ENCODE data around the gene KRT34.

Gene KRT34

DNA sequence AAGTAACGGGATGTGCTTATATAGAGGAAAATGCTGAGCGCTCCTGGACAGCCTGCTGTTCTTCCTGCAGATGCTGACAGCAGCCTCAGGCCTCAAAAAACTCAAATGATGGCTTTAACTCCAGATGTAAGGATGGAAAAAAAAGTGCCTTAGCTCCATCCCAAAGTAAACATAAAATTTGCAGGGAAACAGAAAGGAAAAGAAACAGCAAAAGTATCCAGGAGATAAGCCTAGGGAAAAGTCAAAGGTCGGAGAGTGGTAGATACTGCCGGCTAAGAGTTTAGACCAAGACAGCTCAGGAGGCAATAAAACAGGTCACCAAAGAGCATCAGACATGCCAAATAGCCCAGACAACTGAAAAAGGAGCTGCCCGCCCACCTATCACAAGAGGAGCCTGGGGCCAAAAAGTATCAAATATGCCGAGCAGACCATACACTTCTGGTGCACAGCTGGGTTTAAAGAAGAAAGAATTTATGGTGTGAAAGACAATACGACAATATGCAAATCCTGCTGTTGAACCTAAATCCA, 8.4 kb upstream of the KRT34 start:
- Histone ChIP-seq H3K79me2 (ENCODE audit: control insufficient read depth, low read length) (no peaks in the 10 kb centered on the region), H3F3A (ENCODE audit: control insufficient read depth, insufficient read depth) (no peaks in the 10 kb centered on the region), H3K27ac (ENCODE audit: low read depth, low read length) (no peak overlapping the region), H3K9me2 (replicated peaks; ENCODE audit: control insufficient read depth, low read length) (no peaks in the 10 kb centered on the region), H3K9me3 (ENCODE audit: control insufficient read depth, insufficient read depth, low read length) (no peaks in the 10 kb centered on the region), H3K4me3 (ENCODE audit: low read length) (no peak overlapping the region), H3K4me2 (ENCODE audit: low read length) (no peak overlapping the region), H3K36me3 (ENCODE audit: control insufficient read depth, low read length) (no peaks in the 10 kb centered on the region), H4K20me1 (ENCODE audit: control insufficient read depth, insufficient read depth, low read depth, low read length) (no peaks in the 10 kb centered on the region), H3K4me1 (ENCODE audit: control insufficient read depth, low read length) (no peaks in the 10 kb centered on the region), H3K27me3 (ENCODE audit: control insufficient read depth, low read length) (peaks cover 9% of the 10 kb centered on the region; the same call in 1 of the 2 replicates)
- TF ChIP-seq EZH2phosphoT487 (IDR thresholded peaks at IDR 0.05; ENCODE audit: borderline replicate concordance, low read length) = no peak
- TF ChIP-seq, protein P1, sequence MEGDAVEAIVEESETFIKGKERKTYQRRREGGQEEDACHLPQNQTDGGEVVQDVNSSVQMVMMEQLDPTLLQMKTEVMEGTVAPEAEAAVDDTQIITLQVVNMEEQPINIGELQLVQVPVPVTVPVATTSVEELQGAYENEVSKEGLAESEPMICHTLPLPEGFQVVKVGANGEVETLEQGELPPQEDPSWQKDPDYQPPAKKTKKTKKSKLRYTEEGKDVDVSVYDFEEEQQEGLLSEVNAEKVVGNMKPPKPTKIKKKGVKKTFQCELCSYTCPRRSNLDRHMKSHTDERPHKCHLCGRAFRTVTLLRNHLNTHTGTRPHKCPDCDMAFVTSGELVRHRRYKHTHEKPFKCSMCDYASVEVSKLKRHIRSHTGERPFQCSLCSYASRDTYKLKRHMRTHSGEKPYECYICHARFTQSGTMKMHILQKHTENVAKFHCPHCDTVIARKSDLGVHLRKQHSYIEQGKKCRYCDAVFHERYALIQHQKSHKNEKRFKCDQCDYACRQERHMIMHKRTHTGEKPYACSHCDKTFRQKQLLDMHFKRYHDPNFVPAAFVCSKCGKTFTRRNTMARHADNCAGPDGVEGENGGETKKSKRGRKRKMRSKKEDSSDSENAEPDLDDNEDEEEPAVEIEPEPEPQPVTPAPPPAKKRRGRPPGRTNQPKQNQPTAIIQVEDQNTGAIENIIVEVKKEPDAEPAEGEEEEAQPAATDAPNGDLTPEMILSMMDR (IDR thresholded peaks at IDR 0.05; ENCODE audit: low read depth, low read length, poor library complexity, severe bottlenecking) = no peak

- Histone ChIP-seq H3K27me3 (ENCODE audit: control insufficient read depth, low read length) (peaks cover 2% of the 10 kb centered on the region; the same call in 1 of the 2 replicates), H3K27ac (ENCODE audit: low read depth, low read length) (no peak overlapping the region), H3K9me3 (ENCODE audit: control insufficient read depth, insufficient read depth, low read length) (no peaks in the 10 kb centered on the region), H3K36me3 (ENCODE audit: control insufficient read depth, low read length) (no peaks in the 10 kb centered on the region), H3K4me2 (ENCODE audit: low read length) (no peak overlapping the region), H3F3A (ENCODE audit: control insufficient read depth, insufficient read depth) (no peaks in the 10 kb centered on the region), H3K79me2 (ENCODE audit: control insufficient read depth, low read length) (no peaks in the 10 kb centered on the region), H3K4me3 (ENCODE audit: low read length) (no peak overlapping the region), H3K4me1 (ENCODE audit: control insufficient read depth, low read length) (no peaks in the 10 kb centered on the region), H4K20me1 (ENCODE audit: control insufficient read depth, insufficient read depth, low read depth, low read length) (no peaks in the 10 kb centered on the region), H3K9me2 (replicated peaks; ENCODE audit: control insufficient read depth, low read length) (no peaks in the 10 kb centered on the region)
- TF ChIP-seq, protein P1 (IDR thresholded peaks at IDR 0.05; ENCODE audit: low read depth, low read length, poor library complexity, severe bottlenecking) = no peak
- TF ChIP-seq EZH2phosphoT487 (IDR thresholded peaks at IDR 0.05; ENCODE audit: borderline replicate concordance, low read length) = no peak
Observed at GRCh38 chr17:41387670-41388069, 5.6 kb upstream of the KRT34 start.

DNA sequence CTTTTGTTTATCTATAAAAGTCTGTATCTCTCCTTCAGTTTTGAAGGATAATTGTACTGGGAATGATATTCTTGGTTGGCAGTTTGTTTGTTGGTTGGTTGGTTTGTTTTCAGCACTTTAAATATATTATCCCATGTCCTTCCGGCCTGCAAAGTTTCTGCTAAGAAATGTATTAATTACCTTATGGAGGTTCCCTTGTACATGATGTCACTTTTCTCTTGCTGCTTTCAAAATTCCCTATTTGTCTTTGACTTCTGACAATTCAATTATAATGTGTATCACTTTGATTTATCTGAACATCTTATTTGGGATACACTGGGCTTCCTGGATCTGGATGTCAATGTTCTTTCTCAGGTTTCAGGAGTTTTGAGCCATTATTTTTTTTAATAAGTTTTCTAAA, 4.1 kb upstream of the KRT34 start:
- Histone ChIP-seq H3K4me3 (ENCODE audit: low read length) (no peak overlapping the region), H4K20me1 (ENCODE audit: control insufficient read depth, insufficient read depth, low read depth, low read length) (no peaks in the 10 kb centered on the region), H3K27me3 (ENCODE audit: control insufficient read depth, low read length) (0 out of 2 replicates have a peak, but pooled peaks cover 2% of the 10 kb centered on the region), H3K9me2 (replicated peaks; ENCODE audit: control insufficient read depth, low read length) (no peaks in the 10 kb centered on the region), H3K4me2 (ENCODE audit: low read length) (no peak overlapping the region), H3F3A (ENCODE audit: control insufficient read depth, insufficient read depth) (no peaks in the 10 kb centered on the region), H3K79me2 (ENCODE audit: control insufficient read depth, low read length) (no peaks in the 10 kb centered on the region), H3K27ac (ENCODE audit: low read depth, low read length) (no peak overlapping the region), H3K4me1 (ENCODE audit: control insufficient read depth, low read length) (no peaks in the 10 kb centered on the region), H3K9me3 (ENCODE audit: control insufficient read depth, insufficient read depth, low read length) (no peaks in the 10 kb centered on the region), H3K36me3 (ENCODE audit: control insufficient read depth, low read length) (no peaks in the 10 kb centered on the region)
- TF ChIP-seq, protein P1 (IDR thresholded peaks at IDR 0.05; ENCODE audit: low read depth, low read length, poor library complexity, severe bottlenecking) = no peak
- no peak for TF ChIP-seq EZH2phosphoT487 (IDR thresholded peaks at IDR 0.05; ENCODE audit: borderline replicate concordance, low read length)
